HG03095 (cell line): Measurements from ENCODE around the gene TSPAN4.

Experiments used
- ATAC-seq: cut with Tn5 transposase; IDR thresholded peaks from one replicate; pipeline ENCODE4 v1.9.1; 2021; ENCODE audit warnings: moderate library complexity; ENCODE audit not compliant: unreplicated experiment

TSPAN4 gene

GRCh38 chr11:905952-906351 is 63.3 kb downstream of the TSPAN4 start:
- ATAC-seq = no peak

DNA sequence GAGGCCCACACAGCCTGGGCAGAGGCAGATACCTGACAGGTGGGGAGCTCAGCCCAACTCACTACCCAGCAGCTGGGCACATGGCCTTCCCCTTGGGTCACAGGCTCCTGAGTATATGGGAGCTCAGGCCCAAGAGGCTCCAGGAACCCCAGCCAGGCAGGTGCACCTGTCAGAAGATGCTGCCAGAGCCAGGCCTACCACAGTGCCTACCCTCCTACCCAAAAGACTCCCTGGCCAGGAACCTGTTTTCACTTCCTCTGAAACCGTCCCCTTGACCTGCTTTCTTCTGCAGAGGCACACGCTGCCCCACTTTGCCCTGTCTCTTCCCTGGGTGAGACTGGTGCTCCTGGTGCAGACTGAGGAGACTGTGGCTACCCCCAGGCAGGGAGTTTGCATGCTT is 65.0 kb downstream of the TSPAN4 start:
- ATAC-seq = no peak

GRCh38 chr11:908273-908672 is 65.6 kb downstream of the TSPAN4 start:
- no peak for ATAC-seq

GRCh38 chr11:909406-909805 is 66.8 kb downstream of the TSPAN4 start:
- ATAC-seq = no peak

DNA sequence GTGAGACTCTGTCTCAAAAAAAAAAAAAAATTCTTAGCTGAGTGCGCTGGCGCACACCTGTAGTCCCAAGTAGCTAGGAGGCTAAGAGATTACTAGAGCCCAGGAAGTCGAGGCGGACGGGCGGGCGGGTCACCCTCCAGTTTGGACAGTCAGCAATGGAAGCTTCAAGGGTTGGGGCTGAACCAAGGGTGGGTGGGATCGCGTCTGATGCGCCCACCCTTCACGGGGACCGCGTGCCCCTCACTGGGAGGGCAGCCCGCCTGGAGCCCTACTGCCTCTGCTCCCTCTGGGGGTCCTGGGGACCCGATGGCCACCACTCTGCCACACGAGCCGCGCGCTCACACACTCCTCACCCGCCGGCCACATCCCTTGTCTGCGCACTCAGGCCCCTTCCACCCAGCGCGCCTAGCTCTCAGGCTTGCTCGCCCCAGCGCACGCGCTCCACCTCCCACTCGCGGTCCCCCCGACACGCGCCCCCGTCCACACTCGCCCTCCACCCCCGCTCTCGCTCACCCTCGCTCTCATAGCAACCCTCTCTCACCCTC is 67.5 kb downstream of the TSPAN4 start:
- peak; percentile 9 for ATAC-seq

- ATAC-seq = peak; percentile 90
Observed at GRCh38 chr11:910589-911030, 68.0 kb downstream of the TSPAN4 start, which contains the start of gene CHID1. TSS of gene CHID1 (minus strand) at chr11:910810. CDS start at chr11:904816, 5,994 bp downstream.

DNA sequence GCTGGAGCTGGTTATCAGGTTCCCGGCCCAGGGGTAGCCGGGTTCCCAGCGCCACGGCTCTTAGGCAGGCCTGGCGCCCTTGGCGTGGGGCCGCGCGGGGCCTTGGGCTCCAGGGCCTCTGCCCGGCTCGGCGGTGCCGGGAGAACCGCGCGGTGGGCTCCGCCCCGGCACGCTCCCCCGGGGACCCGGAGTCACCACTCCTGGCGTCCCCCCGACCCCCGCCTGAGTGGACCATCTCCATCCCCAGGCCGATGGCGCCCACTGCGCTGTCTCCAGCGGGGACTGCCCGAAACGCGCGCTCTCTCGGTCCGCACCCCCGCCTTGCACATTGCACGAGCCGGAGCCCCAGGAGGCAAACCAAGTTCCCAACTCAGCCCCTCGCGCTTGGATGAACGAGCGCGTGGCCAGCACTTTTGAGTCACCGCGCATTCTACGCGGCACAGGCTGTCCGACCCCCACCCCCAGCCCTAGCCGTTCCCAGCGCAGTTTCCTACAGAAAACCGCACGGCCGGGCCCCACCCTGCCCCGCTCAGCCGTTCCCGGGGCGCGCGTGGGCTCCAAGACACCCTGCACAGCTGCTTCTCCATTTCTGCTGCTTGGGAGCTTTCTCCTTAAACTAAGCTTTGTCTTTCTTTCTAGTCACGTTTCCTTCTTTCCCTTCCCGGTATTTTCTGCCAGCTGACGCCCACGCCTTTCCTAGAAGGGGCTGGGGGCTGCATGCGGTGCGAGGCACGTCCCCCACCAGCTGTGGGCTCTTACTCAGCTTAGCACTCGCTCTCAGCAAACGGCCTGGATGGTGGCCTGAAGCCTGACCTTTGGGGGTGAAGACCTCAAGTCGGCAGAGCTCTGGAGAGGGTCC is 68.6 kb downstream of the TSPAN4 start:
- ATAC-seq = peak; percentile 27

- no peak for ATAC-seq
Observed at GRCh38 chr11:911890-912219, 69.2 kb downstream of the TSPAN4 start.

GRCh38 chr11:912266-912665 is 69.6 kb downstream of the TSPAN4 start:
- ATAC-seq = no peak

DNA sequence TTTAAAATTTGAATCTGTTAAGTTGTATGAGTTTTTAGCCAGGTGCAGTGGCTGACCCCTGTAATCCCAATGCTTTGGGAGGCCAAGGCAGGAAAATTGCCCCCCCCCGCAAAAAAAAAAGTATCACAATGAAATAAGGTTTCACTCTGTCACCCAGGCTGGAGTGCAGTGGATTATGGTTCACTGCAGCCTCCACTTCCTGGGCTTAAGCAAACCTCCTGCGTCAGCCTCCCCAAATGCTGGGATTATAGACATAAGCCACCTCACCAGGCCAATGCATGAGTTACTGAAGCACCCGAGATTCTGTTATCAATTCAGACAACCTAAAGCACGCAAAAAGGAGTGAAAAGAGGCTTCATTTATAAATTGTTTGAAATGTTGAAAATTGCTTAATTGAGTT is 70.4 kb downstream of the TSPAN4 start:
- ATAC-seq = no peak

DNA sequence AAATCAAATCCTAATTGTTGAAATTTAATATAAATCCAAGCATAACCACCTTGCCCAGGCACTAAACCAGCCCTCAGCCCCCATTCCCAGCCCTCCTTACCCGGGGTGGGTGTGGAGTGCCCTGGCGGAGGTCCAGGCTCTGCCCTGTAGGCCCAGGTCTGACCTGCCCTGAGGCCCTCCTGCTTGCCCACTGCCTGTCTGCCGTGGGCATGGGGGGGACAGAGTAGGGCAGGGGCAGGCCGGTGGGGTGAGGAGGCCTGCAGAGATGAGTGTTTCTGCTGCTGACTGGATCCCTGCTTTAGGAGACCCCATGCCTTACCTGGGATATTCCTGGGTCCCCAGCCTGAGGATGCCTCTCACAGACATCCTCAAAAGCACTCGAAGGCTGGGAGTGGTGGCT is 71.6 kb downstream of the TSPAN4 start:
- no peak for ATAC-seq

GRCh38 chr11:914747-915501 is 72.3 kb downstream of the TSPAN4 start:
- no peak for ATAC-seq
